ENCODE data around the gene KCNAB1.

KCNAB1 gene

DNA sequence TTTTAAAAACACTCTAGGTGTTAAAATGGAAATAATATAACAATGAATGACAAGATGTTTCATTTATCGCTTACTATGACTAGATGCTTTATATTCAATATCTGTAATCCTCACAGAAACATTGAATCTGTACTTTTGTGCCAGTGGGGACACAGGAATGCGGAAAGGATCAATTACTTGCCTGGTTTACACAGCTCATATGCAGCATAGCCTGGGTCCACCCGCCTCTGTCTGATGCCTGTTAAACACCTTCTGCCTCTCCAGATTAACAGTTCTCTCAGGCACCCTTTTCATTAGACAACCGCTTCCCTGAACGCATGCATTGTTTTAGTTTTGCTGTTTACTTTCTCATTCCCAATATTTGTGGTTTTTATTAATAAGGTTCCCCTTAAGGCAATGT is 12.9 kb upstream of the KCNAB1 start:
- TF ChIP-seq FOXP2 (optimal IDR thresholded peaks at IDR 0.05; ENCODE audit: borderline replicate concordance, extremely low read depth, extremely low read length, insufficient read depth) (no peak), POLR2AphosphoS5 (IDR thresholded peaks at IDR 0.05; ENCODE audit: low read depth, low read length) (no peak), SIN3A (IDR thresholded peaks at IDR 0.05; ENCODE audit: borderline replicate concordance, insufficient read depth, low read length) (no peak), TAF1 (IDR thresholded peaks at IDR 0.05; ENCODE audit: borderline replicate concordance, insufficient read depth, low read length) (no peak)
- TF ChIP-seq, protein P1, sequence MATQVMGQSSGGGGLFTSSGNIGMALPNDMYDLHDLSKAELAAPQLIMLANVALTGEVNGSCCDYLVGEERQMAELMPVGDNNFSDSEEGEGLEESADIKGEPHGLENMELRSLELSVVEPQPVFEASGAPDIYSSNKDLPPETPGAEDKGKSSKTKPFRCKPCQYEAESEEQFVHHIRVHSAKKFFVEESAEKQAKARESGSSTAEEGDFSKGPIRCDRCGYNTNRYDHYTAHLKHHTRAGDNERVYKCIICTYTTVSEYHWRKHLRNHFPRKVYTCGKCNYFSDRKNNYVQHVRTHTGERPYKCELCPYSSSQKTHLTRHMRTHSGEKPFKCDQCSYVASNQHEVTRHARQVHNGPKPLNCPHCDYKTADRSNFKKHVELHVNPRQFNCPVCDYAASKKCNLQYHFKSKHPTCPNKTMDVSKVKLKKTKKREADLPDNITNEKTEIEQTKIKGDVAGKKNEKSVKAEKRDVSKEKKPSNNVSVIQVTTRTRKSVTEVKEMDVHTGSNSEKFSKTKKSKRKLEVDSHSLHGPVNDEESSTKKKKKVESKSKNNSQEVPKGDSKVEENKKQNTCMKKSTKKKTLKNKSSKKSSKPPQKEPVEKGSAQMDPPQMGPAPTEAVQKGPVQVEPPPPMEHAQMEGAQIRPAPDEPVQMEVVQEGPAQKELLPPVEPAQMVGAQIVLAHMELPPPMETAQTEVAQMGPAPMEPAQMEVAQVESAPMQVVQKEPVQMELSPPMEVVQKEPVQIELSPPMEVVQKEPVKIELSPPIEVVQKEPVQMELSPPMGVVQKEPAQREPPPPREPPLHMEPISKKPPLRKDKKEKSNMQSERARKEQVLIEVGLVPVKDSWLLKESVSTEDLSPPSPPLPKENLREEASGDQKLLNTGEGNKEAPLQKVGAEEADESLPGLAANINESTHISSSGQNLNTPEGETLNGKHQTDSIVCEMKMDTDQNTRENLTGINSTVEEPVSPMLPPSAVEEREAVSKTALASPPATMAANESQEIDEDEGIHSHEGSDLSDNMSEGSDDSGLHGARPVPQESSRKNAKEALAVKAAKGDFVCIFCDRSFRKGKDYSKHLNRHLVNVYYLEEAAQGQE (IDR thresholded peaks at IDR 0.05; ENCODE audit: insufficient read depth in 1 of 2, low read depth in 2 of 2, low read length in 2 of 2): no peak

DNA sequence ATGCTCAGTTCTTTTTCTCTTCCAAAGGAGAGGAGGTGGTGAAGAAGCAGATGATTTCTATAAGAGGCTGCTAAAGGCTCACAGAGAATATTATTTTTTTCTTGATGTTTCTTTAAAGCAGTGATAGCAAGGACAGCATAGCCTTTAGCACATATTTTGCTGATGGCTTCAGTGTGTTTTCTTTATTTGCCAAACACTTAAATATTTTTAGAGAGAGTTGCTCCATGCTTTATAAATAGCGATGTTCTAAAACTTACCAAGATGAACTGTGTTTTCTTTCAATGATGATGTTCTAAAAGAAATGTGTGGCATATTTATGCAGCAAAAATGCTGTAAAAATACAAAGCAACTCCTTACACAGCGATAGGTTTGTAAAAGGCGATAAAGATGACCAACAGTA is 11.8 kb upstream of the KCNAB1 start:
- TF ChIP-seq POLR2AphosphoS5 (IDR thresholded peaks at IDR 0.05; ENCODE audit: low read depth, low read length) (no peak), TAF1 (IDR thresholded peaks at IDR 0.05; ENCODE audit: borderline replicate concordance, insufficient read depth, low read length) (no peak), FOXP2 (optimal IDR thresholded peaks at IDR 0.05; ENCODE audit: borderline replicate concordance, extremely low read depth, extremely low read length, insufficient read depth) (no peak), SIN3A (IDR thresholded peaks at IDR 0.05; ENCODE audit: borderline replicate concordance, insufficient read depth, low read length) (no peak)
- TF ChIP-seq, protein P1 (IDR thresholded peaks at IDR 0.05; ENCODE audit: insufficient read depth in 1 of 2, low read depth in 2 of 2, low read length in 2 of 2): no peak

DNA sequence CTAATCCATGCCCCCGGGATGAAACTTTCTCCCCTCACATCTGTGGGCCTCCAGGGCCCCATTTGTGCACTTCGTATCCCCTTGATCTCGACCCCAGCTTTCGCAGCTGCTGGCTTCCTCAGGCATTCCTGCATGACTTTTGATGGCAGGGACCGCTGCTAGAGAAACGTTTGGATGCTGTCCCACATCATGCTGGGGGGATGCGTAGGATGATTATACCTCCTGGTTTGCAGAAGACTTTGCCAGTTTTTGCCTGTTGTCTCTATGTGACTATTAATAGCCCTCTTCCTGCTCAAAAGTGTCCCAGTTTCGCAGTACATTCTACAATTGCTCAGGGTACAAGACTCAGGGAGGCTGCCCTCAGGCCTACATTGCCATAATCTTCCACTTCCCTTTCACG is 10.4 kb upstream of the KCNAB1 start:
- TF ChIP-seq POLR2AphosphoS5 (IDR thresholded peaks at IDR 0.05; ENCODE audit: low read depth, low read length) (no peak), SIN3A (IDR thresholded peaks at IDR 0.05; ENCODE audit: borderline replicate concordance, insufficient read depth, low read length) (no peak), TAF1 (IDR thresholded peaks at IDR 0.05; ENCODE audit: borderline replicate concordance, insufficient read depth, low read length) (no peak), FOXP2 (optimal IDR thresholded peaks at IDR 0.05; ENCODE audit: borderline replicate concordance, extremely low read depth, extremely low read length, insufficient read depth) (no peak)
- TF ChIP-seq, protein P1 (IDR thresholded peaks at IDR 0.05; ENCODE audit: insufficient read depth in 1 of 2, low read depth in 2 of 2, low read length in 2 of 2): no peak

DNA sequence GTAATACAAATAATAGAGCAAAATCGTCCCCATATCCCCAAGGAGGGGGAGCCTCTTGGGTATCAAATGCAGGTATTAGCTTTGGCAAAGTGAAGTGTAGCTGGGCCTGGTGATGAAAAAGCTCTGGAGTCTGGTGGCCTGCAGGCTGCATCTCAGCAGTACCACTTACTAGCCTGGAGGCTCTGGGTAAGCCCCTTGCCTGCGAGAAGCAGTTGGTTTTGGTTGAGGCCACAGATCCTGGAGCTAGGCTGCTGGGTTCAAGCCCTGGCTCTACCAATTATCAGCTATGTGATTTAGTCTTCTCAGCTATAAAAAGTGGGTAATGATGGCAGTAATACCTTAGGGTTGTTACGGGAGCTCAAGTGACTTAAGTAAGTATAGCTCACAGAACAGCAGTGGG is 6.1 kb downstream of the KCNAB1 start:
- TF ChIP-seq POLR2AphosphoS5 (IDR thresholded peaks at IDR 0.05; ENCODE audit: low read depth, low read length) (no peak), SIN3A (IDR thresholded peaks at IDR 0.05; ENCODE audit: borderline replicate concordance, insufficient read depth, low read length) (no peak), FOXP2 (optimal IDR thresholded peaks at IDR 0.05; ENCODE audit: borderline replicate concordance, extremely low read depth, extremely low read length, insufficient read depth) (no peak), TAF1 (IDR thresholded peaks at IDR 0.05; ENCODE audit: borderline replicate concordance, insufficient read depth, low read length) (no peak)
- TF ChIP-seq, protein P1 (IDR thresholded peaks at IDR 0.05; ENCODE audit: insufficient read depth in 1 of 2, low read depth in 2 of 2, low read length in 2 of 2): no peak

DNA sequence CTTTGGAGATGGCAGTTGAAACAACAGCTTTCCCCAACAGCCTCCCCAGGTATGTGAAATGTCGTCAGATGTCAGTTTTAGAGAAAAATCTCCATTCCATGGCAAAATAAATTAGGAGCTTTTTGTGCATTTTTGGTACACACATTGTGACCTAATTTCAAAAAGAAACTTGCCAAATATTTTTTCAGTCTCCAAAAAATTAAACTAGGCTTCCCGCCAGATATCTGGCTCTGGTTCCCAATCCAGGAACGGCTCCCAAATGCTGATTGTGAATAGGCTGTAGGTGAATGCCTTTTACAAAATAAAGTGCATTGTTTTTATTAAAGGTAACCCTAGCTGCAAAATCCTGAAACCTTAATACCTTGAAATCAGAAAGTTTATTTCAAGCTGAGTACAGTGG is 10.9 kb downstream of the KCNAB1 start:
- TF ChIP-seq, protein P1 (IDR thresholded peaks at IDR 0.05; ENCODE audit: insufficient read depth in 1 of 2, low read depth in 2 of 2, low read length in 2 of 2): no peak
- no peak for TF ChIP-seq FOXP2 (optimal IDR thresholded peaks at IDR 0.05; ENCODE audit: borderline replicate concordance, extremely low read depth, extremely low read length, insufficient read depth)
- TF ChIP-seq SIN3A (IDR thresholded peaks at IDR 0.05; ENCODE audit: borderline replicate concordance, insufficient read depth, low read length): no peak
- no peak for TF ChIP-seq TAF1 (IDR thresholded peaks at IDR 0.05; ENCODE audit: borderline replicate concordance, insufficient read depth, low read length)
- TF ChIP-seq POLR2AphosphoS5 (IDR thresholded peaks at IDR 0.05; ENCODE audit: low read depth, low read length): no peak

All from PFSK-1 (cell line).